ENCODE measurements around the gene MYL4.

DNA sequence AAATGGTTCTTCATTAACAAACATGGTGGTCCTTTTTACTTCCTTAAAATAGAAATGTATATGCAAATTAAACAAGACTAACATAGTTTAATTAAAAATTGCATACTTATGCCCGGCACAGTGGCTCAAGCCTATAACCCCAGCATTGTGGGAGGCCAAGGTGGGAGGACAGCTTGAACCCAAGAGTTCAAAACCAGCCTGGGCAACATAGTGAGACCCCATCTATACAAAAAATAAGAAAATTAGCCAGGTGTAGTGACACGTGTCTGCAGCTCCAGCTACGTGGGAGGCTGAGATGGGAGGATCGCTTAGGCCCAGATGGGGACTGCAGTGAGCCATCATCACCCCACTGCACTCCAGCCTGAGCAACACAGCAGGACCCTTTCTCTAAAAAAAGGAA, 38.4 kb upstream of the MYL4 start:
- TF ChIP-seq GATA2 (IDR thresholded peaks at IDR 0.05; ENCODE audit: low read depth, low read length) (no peak), GATA3 (IDR thresholded peaks at IDR 0.05; ENCODE audit: low read depth, low read length) (no peak)
